GM19397 (cell line): Measurements from ENCODE around the gene VGLL4.
"Not testable (repeated sequence)": the region's sequence is repeated elsewhere in the genome, so short reads cannot be mapped to it uniquely, and the experiment has no call there.

ENCODE experiments used
- ATAC-seq: cut with Tn5 transposase; IDR thresholded peaks from one replicate; pipeline ENCODE4 v1.9.1; 2021; ENCODE audit warnings: mild to moderate bottlenecking, moderate library complexity; ENCODE audit not compliant: unreplicated experiment

VGLL4 gene

DNA sequence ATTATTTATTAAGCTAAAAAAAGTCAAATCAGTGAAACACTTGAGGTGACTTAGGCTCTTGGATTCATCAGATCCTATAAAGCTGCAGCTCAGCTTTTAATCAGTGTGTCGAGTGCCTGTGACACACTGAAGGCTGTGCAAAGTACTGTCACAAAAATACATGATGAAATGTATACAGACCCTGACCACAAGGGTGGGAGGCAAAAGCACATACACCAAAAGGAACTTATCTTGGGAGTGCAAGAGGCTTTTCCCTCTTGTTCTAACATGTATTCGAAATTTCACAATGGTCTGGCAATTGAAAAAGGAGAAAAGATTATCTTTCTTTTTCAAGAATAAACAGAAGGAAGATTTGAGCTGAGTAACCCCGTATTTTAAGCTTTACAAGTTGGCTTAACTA lies 35.9 kb downstream of the VGLL4 start:
- ATAC-seq: no peak

DNA sequence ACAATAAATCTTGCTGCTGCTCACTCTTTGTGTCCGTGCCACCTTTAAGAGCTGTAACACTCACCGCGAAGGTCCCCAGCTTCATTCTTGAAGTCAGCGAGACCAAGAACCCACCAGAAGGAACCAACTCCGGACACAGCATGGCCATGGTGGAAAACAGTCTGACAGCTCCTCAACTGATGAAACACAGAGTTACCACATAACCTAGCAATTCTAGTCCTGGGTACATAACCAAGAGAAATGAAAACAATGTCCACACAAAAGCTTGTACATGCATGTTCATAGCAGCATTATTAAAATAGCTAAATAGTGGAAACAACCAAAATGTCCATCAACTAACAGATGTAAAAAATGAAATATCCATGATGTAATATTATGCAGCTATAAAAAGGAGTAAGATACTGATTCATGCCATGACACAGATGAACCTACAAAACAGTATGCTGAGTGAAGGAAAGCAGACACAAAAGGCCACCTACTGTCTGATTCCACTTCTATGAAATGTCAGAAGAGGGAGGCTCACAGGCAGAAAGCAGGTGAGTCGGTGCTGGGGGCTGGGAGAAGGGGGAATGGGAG lies 36.8 kb downstream of the VGLL4 start:
- no peak for ATAC-seq

DNA sequence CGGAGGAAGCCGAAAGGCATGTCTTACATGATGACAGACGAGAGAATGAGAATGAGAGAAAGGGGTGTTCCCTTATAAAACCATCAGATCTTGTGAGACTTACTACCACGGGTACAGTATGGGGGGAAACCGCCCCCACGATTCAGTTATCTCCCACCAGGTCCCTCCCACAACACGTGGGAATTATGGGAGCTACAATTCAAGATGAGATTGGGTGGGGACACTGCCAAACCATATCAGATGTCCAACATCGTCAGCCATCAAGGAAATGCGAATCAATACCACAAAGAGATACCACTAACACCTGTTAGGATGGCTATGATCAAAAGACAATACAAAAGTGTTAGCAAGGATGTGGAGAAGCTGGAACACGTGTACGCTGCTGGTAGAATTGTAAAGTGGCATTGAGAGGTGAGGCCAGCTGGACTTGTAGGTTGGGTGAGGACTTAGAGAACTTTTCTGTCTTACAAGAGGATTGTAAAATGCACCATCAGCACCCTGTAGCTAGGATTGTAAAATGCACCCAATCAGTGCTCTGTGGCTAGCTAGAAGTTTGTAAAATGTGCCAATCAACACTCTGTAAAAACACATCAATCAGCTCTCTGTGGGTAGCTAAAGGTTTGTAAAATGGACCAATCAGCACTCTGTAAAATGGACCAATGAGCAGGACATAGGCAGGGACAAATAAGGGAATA lies 37.5 kb downstream of the VGLL4 start:
- ATAC-seq: no peak

- ATAC-seq: no peak
Observed at GRCh38 chr3:11605398-11605797, 38.3 kb downstream of the VGLL4 start.

- no peak for ATAC-seq
Observed at GRCh38 chr3:11604139-11604892, 39.4 kb downstream of the VGLL4 start.

DNA sequence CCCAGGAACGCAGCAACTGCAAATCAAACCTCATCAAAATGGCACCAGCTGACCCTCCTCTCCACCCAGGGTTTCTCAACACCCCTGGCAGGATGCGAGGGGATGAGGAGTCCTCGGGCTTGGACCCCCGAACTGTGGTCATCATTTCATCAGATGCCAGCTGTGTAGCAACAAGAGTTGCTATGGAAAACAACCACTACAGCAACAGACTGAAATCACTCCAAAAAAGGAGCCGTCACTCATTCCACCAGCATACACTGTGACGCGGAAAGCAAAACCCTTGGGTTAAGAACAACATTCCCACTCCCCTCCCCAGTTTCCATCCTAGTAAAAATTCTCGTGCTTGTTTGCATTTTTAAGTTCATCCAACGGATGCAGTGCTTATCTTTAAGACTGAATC lies 40.1 kb downstream of the VGLL4 start:
- ATAC-seq: no peak

- no peak for ATAC-seq
Observed at GRCh38 chr3:11602886-11603527, 40.7 kb downstream of the VGLL4 start.

DNA sequence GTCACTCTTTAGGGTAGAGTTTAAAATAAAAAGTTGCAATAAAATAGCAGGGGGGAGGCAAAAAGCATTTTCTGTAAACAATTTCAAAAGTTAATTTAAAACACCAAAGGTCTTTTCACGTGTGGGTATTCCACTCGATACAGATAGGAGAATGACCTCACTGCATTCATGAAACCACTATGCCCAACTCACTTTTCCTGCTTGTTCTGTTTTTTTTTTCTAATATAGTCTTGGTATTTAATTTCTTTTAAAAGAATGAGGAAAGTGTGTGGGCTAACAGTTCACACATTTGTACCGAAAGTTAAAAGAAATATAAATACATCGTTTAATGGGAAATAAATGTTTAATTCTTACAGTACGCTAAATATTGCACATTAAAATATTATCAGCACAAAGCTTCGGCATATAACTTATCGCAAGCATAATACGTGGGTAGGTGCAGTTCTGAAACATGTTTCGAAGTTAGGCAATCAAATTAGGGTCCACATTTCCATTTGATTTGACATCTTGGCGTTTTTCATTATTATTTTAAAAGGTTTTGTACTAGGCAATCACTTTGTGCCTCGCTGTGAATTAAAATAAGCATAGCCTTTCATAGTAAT lies 41.4 kb downstream of the VGLL4 start:
- ATAC-seq: no peak

- ATAC-seq: peak; percentile 84
Observed at GRCh38 chr3:11601446-11602238, 42.1 kb downstream of the VGLL4 start.

GRCh38 chr3:11600501-11601282 lies 43.0 kb downstream of the VGLL4 start:
- ATAC-seq: no peak

GRCh38 chr3:11596387-11596786 lies 47.3 kb downstream of the VGLL4 start:
- no peak for ATAC-seq

DNA sequence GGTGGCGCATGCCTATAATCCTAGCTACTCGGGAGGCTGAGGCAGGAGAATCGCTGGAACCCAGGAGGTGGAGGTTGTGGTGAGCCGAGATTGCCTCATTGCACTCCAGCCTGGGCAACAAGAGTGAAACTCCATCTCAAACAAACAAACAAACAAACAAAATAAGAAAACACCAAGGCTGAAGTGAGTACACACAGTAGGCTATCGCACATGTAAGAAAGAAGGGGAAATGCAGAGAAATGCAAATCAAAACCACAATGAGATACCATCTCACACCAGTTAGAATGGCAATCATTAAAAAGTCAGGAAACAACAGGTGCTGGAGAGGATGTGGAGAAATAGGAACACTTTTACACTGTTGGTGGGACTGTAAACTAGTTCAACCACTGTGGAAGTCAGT lies 48.7 kb downstream of the VGLL4 start:
- ATAC-seq: not testable (repeated sequence)

- no peak for ATAC-seq
Observed at GRCh38 chr3:11593318-11594034, 50.2 kb downstream of the VGLL4 start.

- ATAC-seq: no peak
Observed at GRCh38 chr3:11592445-11593298, 51.0 kb downstream of the VGLL4 start.

- ATAC-seq: no peak
Observed at GRCh38 chr3:11591391-11592282, 52.1 kb downstream of the VGLL4 start.

DNA sequence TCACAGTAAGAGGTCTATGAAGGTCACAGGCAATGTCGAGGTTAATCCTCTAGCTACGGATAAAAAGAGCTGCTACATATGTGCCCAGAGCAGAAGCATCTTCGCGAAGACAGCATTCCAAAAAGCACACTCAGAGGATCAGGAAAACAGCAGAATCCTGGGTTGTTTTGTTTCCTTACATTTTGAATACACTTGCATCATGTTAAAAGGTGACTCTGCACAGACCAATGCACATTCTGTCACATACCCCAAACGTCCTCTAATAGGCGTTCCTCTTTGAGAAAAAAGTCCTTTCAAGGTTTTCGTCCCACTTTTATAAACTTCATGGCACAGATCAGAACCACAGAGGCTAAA lies 52.7 kb downstream of the VGLL4 start:
- no peak for ATAC-seq

GRCh38 chr3:11589706-11590105 lies 54.0 kb downstream of the VGLL4 start:
- ATAC-seq: no peak
